GM12878 (cell line): ENCODE measurements around the gene TNNT3. TPM values are rescaled to one million over a fixed set of nuclear protein-coding genes. Genes with fewer than 3 reads are reported as not detected.

Source experiments
- ATAC-seq: fragments of 200-7000 bp; cut with Tn5 transposase; 3 replicates; pipeline ENCODE4 v1.9.1; 2020; ENCODE audit warnings: mild to moderate bottlenecking, moderate library complexity
- BruUV-seq: library from RNA; stranded (reverse); fragments of 400-500 nt; replicated peaks from 2 replicates; lab custom pipeline; 2021; lab: Mats Ljungman, UMichigan
- CTCF ChIA-PET: fragments of 300-600 bp; sonication (Branson Sonifier 250); formaldehyde crosslinking; extraction: SDS; loops from one replicate; lab custom pipeline; 2021; ENCODE audit warnings: inconsistent platforms; lab: Yijun Ruan, JAX
- POLR2A ChIA-PET: fragments of 350-600 bp; formaldehyde crosslinking; extraction: SDS; loops from one replicate; lab custom pipeline; 2021; ENCODE audit warnings: inconsistent platforms; lab: Charles Lee
- RAD21 ChIA-PET: fragments of 300-600 bp; sonication (Branson Sonifier 250); formaldehyde crosslinking; loops from one replicate; lab custom pipeline; 2023; ENCODE audit warnings: antibody characterized with exemption; ENCODE audit not compliant: unreplicated experiment; lab: Charles Lee
- SMC1A ChIA-PET: fragments of 300-600 bp; sonication (Branson Sonifier 250); formaldehyde crosslinking; loops from one replicate; lab custom pipeline; 2023; ENCODE audit not compliant: unreplicated experiment, uncharacterized antibody; lab: Charles Lee
- DNase-seq: peaks from one replicate; pipeline ENCODE4 v3.0.0-alpha.2; 2011; ENCODE audit warnings: low read depth, low spot score
- FAIRE-seq: peaks from 3 replicates; lab custom pipeline; 2011; peaks lifted over from hg19 to GRCh38; lab: Jason Lieb, UNC
- H2AFZ ChIP-seq: 2 replicates; pipeline ENCODE4 v1.6.0; 2011; ENCODE audit warnings: low read depth, low read length, control low read depth; ENCODE audit not compliant: control insufficient read depth
- H3K27ac ChIP-seq: 2 replicates; pipeline ENCODE4 v1.5.1; 2011; ENCODE audit warnings: control low read depth; ENCODE audit not compliant: control insufficient read depth, insufficient read depth
- H3K27me3 ChIP-seq, 2 experiments: replicated peaks in 1 of 2; 2 replicates each; pipeline versions ENCODE4 v1.6.0 to v1.6.1; 2011; ENCODE audit warnings: low read length in 1 of 2; ENCODE audit not compliant: control insufficient read depth in 2 of 2, insufficient read depth in 2 of 2
- H3K36me3 ChIP-seq, 2 experiments: 2 replicates each; pipeline ENCODE4 v1.5.1; 2011; ENCODE audit warnings: low read length in 1 of 2; ENCODE audit not compliant: control insufficient read depth in 2 of 2, insufficient read depth in 2 of 2
- H3K4me1 ChIP-seq: 2 replicates; pipeline ENCODE4 v1.6.1; 2011; ENCODE audit warnings: mild to moderate bottlenecking, low read length, moderate library complexity, mixed read lengths; ENCODE audit not compliant: control insufficient read depth, insufficient read depth
- H3K4me2 ChIP-seq: 2 replicates; pipeline ENCODE4 v1.6.0; 2011; ENCODE audit warnings: control low read depth; ENCODE audit not compliant: control insufficient read depth, insufficient read depth
- H3K4me3 ChIP-seq: fragments of 200-600 bp; sonication (generic); 2 replicates; pipeline ENCODE4 v1.5.1; 2016
- H3K79me2 ChIP-seq: 2 replicates; pipeline ENCODE4 v1.6.0; 2011; ENCODE audit warnings: low read length; ENCODE audit not compliant: control insufficient read depth, insufficient read depth
- H3K9ac ChIP-seq: 2 replicates; pipeline ENCODE4 v1.8.0; 2011; ENCODE audit warnings: low read length, control low read depth, mixed read lengths; ENCODE audit not compliant: control insufficient read depth, insufficient read depth
- H3K9me3 ChIP-seq: replicated peaks from 3 replicates; pipeline ENCODE4 v1.5.1; 2011; ENCODE audit warnings: mild to moderate bottlenecking, low read length; ENCODE audit not compliant: control insufficient read depth, insufficient read depth
- H4K20me1 ChIP-seq: 2 replicates; pipeline ENCODE4 v1.6.0; 2011; ENCODE audit not compliant: control insufficient read depth, insufficient read depth
- BMI1 ChIP-seq: fragments of 450-650 bp; IDR thresholded peaks from 2 replicates; pipeline ENCODE4 v1.6.1; 2016; ENCODE audit warnings: mild to moderate bottlenecking, moderate library complexity, borderline replicate concordance
- CHD4 ChIP-seq: fragments of 200-600 bp; sonication (generic); IDR thresholded peaks from 2 replicates; pipeline ENCODE4 v1.6.1; 2016; ENCODE audit warnings: mild to moderate bottlenecking
- ESRRA ChIP-seq: IDR thresholded peaks from 2 replicates; pipeline ENCODE4 v1.6.1; 2012; ENCODE audit warnings: mild to moderate bottlenecking, low read length, improper control_type of control experiment
- GATAD2B ChIP-seq: fragments of 450-650 bp; conservative IDR thresholded peaks from 2 replicates; pipeline ENCODE4 v1.6.1; 2017; ENCODE audit warnings: low read depth, mild to moderate bottlenecking, moderate library complexity
- IRF5 ChIP-seq: fragments of 450-650 bp; IDR thresholded peaks from 2 replicates; pipeline ENCODE4 v1.6.1; 2017; ENCODE audit warnings: borderline replicate concordance
- NFYA ChIP-seq: IDR thresholded peaks from 2 replicates; pipeline ENCODE4 v1.6.1; 2011; ENCODE audit warnings: low read depth, mild to moderate bottlenecking, low read length, improper control_type of control experiment, borderline replicate concordance
- RAD21 ChIP-seq: IDR thresholded peaks from 2 replicates; pipeline ENCODE4 v1.6.1; 2011; ENCODE audit warnings: mild to moderate bottlenecking, low read depth, low read length, moderate library complexity; ENCODE audit not compliant: insufficient read depth
- TCF12 ChIP-seq: IDR thresholded peaks from 2 replicates; pipeline ENCODE4 v1.6.1; 2011; ENCODE audit warnings: low read depth, mild to moderate bottlenecking, low read length
- WGBS: methylation state at CpG from one replicate; pipeline ENCODE4 v1.1.6; 2016; ENCODE audit warnings: low lambda C conversion rate; ENCODE audit not compliant: insufficient replicate concordance, insufficient coverage; ENCODE audit errors: missing lambda C conversion rate; 5-methylcytosine and 5-hydroxymethylcytosine counted together
- in situ Hi-C: fragments of 300-500 bp; cut with MboI; formaldehyde crosslinking; loops from 9 replicates; pipeline ENCODE4 v1.14.3; 2018; ENCODE audit warnings: mixed read lengths
- intact Hi-C: fragments of 100-400 bp; cut with micrococcal nuclease; formaldehyde crosslinking; loops from one replicate; pipeline ENCODE4 v1.14.2; 2022; ENCODE audit not compliant: unreplicated experiment
- polyA plus RNA-seq, 11 experiments: library from polyadenylated mRNA; depleted of rRNA in 4 of 11; unstranded in 6 of 11; stranded (reverse) in 5 of 11; fragments of >200 nt; fragmentation: Nextera tagmentation in 4 of 11; fragmentation: Illumina TruSeq in 1 of 11; extraction: Ambion mirVana in 4 of 11; extraction: Trizol in 1 of 11; gene quantifications; 1 replicate in 1 of 11; 2 replicates in 10 of 11; pipeline versions ENCODE4 v1.2.1 to v1.2.3, GENCODE V29; 2011 to 2016; ENCODE audit warnings: inconsistent platforms in 2 of 11, missing spikeins in 2 of 11, low read depth in 1 of 11
- total RNA-seq, 4 experiments: library from RNA; depleted of rRNA in 3 of 4; stranded (reverse); fragments of >200 nt in 3 of 4; fragmentation: Illumina TruSeq in 1 of 4; extraction: Trizol in 1 of 4; gene quantifications; 2 replicates each; pipeline versions ENCODE4 v1.2.1 to v1.2.3, GENCODE V29; 2013 to 2021
- TF ChIP-seq, protein P1 (sequence below): fragments of 450-650 bp; formaldehyde crosslinking; IDR thresholded peaks from 2 replicates; pipeline ENCODE4 v1.5.0; 2022; ENCODE audit warnings: mild to moderate bottlenecking, missing genetic modification characterization

The TNNT3 gene
- total and polyA plus RNA-seq, 10 of the 15 experiments (the other 5 are each of a cell fraction or from before 2014, with no cell fraction given) = 0.40 to 0.50 TPM; not detected in 8

DNA sequence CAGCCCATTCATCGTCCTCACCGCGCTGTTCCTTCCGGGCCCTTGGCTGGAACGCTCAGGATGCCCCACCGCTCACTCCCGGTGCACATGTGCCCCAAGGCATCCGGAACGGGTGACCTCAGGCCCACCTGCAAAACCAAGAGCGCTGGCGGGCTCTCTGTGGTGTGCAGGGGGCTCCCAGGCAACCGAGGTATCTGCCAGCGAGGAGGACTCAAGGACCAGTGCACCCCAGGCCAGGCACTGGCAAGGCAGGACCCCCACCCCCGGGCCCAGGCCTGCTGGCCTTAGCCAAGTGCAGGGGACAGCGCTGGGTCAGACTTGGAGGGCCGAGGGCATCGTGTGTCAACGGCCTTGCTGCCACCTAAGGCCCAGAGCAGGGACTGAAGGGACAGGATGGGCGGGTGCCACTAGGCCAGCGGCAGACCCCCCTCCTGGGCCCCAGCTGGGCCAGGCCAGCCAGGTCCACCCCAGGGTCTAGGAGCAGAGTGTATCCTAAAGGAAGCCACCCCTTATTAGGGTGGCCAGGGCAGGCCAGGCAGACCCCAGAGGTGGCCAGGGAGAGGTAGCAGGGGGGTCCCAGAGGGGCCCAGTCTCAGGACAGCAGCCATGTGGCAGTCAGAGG, 8.5 kb downstream of the TNNT3 start:
- no peaks in the 10 kb centered on the region for H3K9me3 ChIP-seq
- H3K79me2 ChIP-seq = no peaks in the 10 kb centered on the region
- BruUV-seq = no TSS peak
- DNase-seq (no peak), ATAC-seq (no peak), FAIRE-seq (no peak)
- no peak overlapping the region for H2AFZ ChIP-seq
- RAD21 ChIA-PET = no interaction called here
- no peak overlapping the region for H3K9ac ChIP-seq
- no peak overlapping the region for H3K4me2 ChIP-seq
- H3K4me1 ChIP-seq = no peaks in the 10 kb centered on the region
- CTCF ChIA-PET = no interaction called here
- SMC1A ChIA-PET = no interaction called here
- intact Hi-C loops = no loop called here
- no peak overlapping the region for H3K4me3 ChIP-seq
- no peaks in the 10 kb centered on the region for H3K36me3 ChIP-seq
- no peaks in the 10 kb centered on the region for H4K20me1 ChIP-seq
- in situ Hi-C loops = no loop called here
- no peak for TF ChIP-seq TCF12
- no peak for TF ChIP-seq GATAD2B
- TF ChIP-seq IRF5 = no peak
- TF ChIP-seq NFYA = no peak
- TF ChIP-seq, protein P1, sequence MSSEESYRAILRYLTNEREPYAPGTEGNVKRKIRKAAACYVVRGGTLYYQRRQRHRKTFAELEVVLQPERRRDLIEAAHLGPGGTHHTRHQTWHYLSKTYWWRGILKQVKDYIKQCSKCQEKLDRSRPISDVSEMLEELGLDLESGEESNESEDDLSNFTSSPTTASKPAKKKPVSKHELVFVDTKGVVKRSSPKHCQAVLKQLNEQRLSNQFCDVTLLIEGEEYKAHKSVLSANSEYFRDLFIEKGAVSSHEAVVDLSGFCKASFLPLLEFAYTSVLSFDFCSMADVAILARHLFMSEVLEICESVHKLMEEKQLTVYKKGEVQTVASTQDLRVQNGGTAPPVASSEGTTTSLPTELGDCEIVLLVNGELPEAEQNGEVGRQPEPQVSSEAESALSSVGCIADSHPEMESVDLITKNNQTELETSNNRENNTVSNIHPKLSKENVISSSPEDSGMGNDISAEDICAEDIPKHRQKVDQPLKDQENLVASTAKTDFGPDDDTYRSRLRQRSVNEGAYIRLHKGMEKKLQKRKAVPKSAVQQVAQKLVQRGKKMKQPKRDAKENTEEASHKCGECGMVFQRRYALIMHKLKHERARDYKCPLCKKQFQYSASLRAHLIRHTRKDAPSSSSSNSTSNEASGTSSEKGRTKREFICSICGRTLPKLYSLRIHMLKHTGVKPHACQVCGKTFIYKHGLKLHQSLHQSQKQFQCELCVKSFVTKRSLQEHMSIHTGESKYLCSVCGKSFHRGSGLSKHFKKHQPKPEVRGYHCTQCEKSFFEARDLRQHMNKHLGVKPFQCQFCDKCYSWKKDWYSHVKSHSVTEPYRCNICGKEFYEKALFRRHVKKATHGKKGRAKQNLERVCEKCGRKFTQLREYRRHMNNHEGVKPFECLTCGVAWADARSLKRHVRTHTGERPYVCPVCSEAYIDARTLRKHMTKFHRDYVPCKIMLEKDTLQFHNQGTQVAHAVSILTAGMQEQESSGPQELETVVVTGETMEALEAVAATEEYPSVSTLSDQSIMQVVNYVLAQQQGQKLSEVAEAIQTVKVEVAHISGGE (CRISPR knock-in tag) = no peak
- TF ChIP-seq RAD21 = no peak
- TF ChIP-seq CHD4 = no peak
- no peak for TF ChIP-seq BMI1
- no peak for TF ChIP-seq ESRRA
- H3K27ac ChIP-seq = no peak overlapping the region
- H3K27me3 ChIP-seq = no peaks in the 10 kb centered on the region; a peak in 2 of 4 replicates
- 65% methylated on average over 20 of the region's 20 CpGs for WGBS
- POLR2A ChIA-PET = no interaction called here
